Left kidney (tissue), 2 donors: ENCODE results near the gene FRRS1L. TPM values are rescaled to one million over a fixed set of nuclear protein-coding genes. Genes with fewer than 3 reads are reported as not detected.
A peak's percentile ranks its signal among the peaks of the same experiment; 100 is the strongest.
"Not testable (repeated sequence)": the region's sequence is repeated elsewhere in the genome, so short reads cannot be mapped to it uniquely, and the experiment has no call there.

Experiments used
- DNase-seq: peaks from one replicate; pipeline ENCODE4 v3.0.0-alpha.2; 2013
- polyA plus RNA-seq: library from polyadenylated mRNA; unstranded; fragments of 120-200 nt; gene quantifications from one replicate; pipeline ENCODE4 v1.2.1, GENCODE V29; 2013; ENCODE audit not compliant: insufficient read length

The FRRS1L gene
- polyA plus RNA-seq, 1 donor, result 2.3 TPM

GRCh38 chr9:109132567-109133021 lies 34.5 kb downstream of the FRRS1L start:
- DNase-seq, result no peak

- no peak for DNase-seq
Observed at GRCh38 chr9:109129470-109130197, 37.4 kb downstream of the FRRS1L start.

GRCh38 chr9:109126671-109127070 lies 40.4 kb downstream of the FRRS1L start:
- DNase-seq, result not testable (repeated sequence)

- no peak for DNase-seq
Observed at GRCh38 chr9:109124121-109124520, 42.9 kb downstream of the FRRS1L start.

GRCh38 chr9:109122726-109123621 lies 44.1 kb downstream of the FRRS1L start:
- no peak for DNase-seq

GRCh38 chr9:109121232-109121796 lies 45.7 kb downstream of the FRRS1L start:
- DNase-seq, result no peak

- DNase-seq, result no peak
Observed at GRCh38 chr9:109120204-109120789, 46.8 kb downstream of the FRRS1L start.

GRCh38 chr9:109119439-109120203 lies 47.4 kb downstream of the FRRS1L start, which contains the start of gene TMEM245:
Gene TMEM245, minus strand, starts transcription at chr9:109119947. Its CDS starts 34 bp downstream, at chr9:109119913.
- peak; percentile 98 for DNase-seq

- DNase-seq, result no peak
Observed at GRCh38 chr9:109118808-109119438, 48.1 kb downstream of the FRRS1L start.

GRCh38 chr9:109117856-109118807 lies 48.9 kb downstream of the FRRS1L start:
- no peak for DNase-seq

- DNase-seq, result no peak
Observed at GRCh38 chr9:109115931-109116526, 51.0 kb downstream of the FRRS1L start.

- no peak for DNase-seq
Observed at GRCh38 chr9:109114670-109115069, 52.4 kb downstream of the FRRS1L start.

- DNase-seq, result no peak
Observed at GRCh38 chr9:109113892-109114609, 53.0 kb downstream of the FRRS1L start.

- DNase-seq, result no peak
Observed at GRCh38 chr9:109113254-109113653, 53.8 kb downstream of the FRRS1L start.

GRCh38 chr9:109110329-109111021 lies 56.6 kb downstream of the FRRS1L start:
- no peak for DNase-seq

- DNase-seq, result no peak
Observed at GRCh38 chr9:109109967-109110328, 57.1 kb downstream of the FRRS1L start.

GRCh38 chr9:109108318-109108717 lies 58.7 kb downstream of the FRRS1L start:
- DNase-seq, result no peak
